Endothelial cell of umbilical vein (primary cell): ENCODE data around the gene INHA. TPM values are rescaled to one million over a fixed set of nuclear protein-coding genes. Genes with fewer than 3 reads are reported as not detected.
A peak's percentile ranks its signal among the peaks of the same experiment; 100 is the strongest.

Source experiments
- BruUV-seq: library from RNA; stranded (reverse); fragments of 400-500 nt; replicated peaks from 2 replicates; lab custom pipeline; 2021; lab: Mats Ljungman, UMichigan
- CTCF ChIA-PET: fragments of 300-600, 350-600 bp; sonication (Branson Sonifier 250); formaldehyde crosslinking; loops from one replicate; lab custom pipeline; 2021; ENCODE audit warnings: antibody characterized with exemption, inconsistent platforms; lab: Charles Lee
- POLR2A ChIA-PET: fragments of 300-600, 350-600 bp; sonication (Branson Sonifier 250); formaldehyde crosslinking; loops from one replicate; lab custom pipeline; 2021; ENCODE audit warnings: antibody characterized with exemption, inconsistent platforms; lab: Charles Lee
- DNase-seq: peaks from one replicate; pipeline ENCODE4 v3.0.0-alpha.2; 2011; ENCODE audit warnings: low read depth, low spot score
- FAIRE-seq: peaks from 2 replicates; lab custom pipeline; 2011; peaks lifted over from hg19 to GRCh38; lab: Jason Lieb, UNC
- H2AFZ ChIP-seq: 2 replicates; pipeline ENCODE4 v1.6.0; 2012; ENCODE audit warnings: low read depth, low read length, control low read depth, inconsistent platforms
- H3K27ac ChIP-seq: 2 replicates; pipeline ENCODE4 v1.5.1; 2011; ENCODE audit warnings: low read depth, mild to moderate bottlenecking, control low read depth, low read length, moderate library complexity; ENCODE audit not compliant: insufficient read depth
- H3K27me3 ChIP-seq, 2 experiments: 2 replicates each; pipeline versions ENCODE4 v1.6.0 to v1.6.1; 2011; ENCODE audit warnings: low read length in 2 of 2, mixed read lengths in 1 of 2; ENCODE audit not compliant: control insufficient read depth in 2 of 2, insufficient read depth in 2 of 2
- H3K36me3 ChIP-seq, 2 experiments: 2 replicates in 1 of 2; 3 replicates in 1 of 2; pipeline ENCODE4 v1.5.1; 2011; ENCODE audit warnings: low read length in 2 of 2, mild to moderate bottlenecking in 1 of 2, moderate library complexity in 1 of 2; ENCODE audit not compliant: control insufficient read depth in 2 of 2, insufficient read depth in 2 of 2; ENCODE audit errors: extremely low read depth in 1 of 2
- H3K4me1 ChIP-seq: 3 replicates; pipeline ENCODE4 v1.5.1; 2011; ENCODE audit warnings: mild to moderate bottlenecking, low read length; ENCODE audit not compliant: control insufficient read depth, insufficient read depth; ENCODE audit errors: extremely low read depth
- H3K4me2 ChIP-seq: 2 replicates; pipeline ENCODE4 v1.6.1; 2011; ENCODE audit warnings: low read length, control low read depth, mixed read lengths; ENCODE audit not compliant: insufficient read depth
- H3K4me3 ChIP-seq, 3 experiments: fragments of 200-600 bp in 1 of 3; sonication (generic), shearing (Covaris generic) in 1 of 3; replicated peaks in 1 of 3; 2 replicates each; pipeline ENCODE4 v1.5.1; 2011 to 2016; ENCODE audit warnings: control low read depth in 3 of 3, low read length in 3 of 3, mild to moderate bottlenecking in 2 of 3, inconsistent platforms in 1 of 3, low read depth in 1 of 3, moderate library complexity in 1 of 3; ENCODE audit not compliant: insufficient read depth in 1 of 3
- H3K79me2 ChIP-seq: 2 replicates; pipeline ENCODE4 v1.6.0; 2012; ENCODE audit warnings: low read length, inconsistent platforms; ENCODE audit not compliant: control insufficient read depth, insufficient read depth
- H3K9ac ChIP-seq: replicated peaks from 2 replicates; pipeline ENCODE3; 2011; ENCODE audit warnings: low read length, control low read depth; ENCODE audit not compliant: insufficient read depth; ENCODE audit errors: extremely low read depth
- H3K9me1 ChIP-seq: replicated peaks from 3 replicates; pipeline ENCODE4 v1.6.0; 2011; ENCODE audit warnings: mild to moderate bottlenecking, low read length; ENCODE audit not compliant: control insufficient read depth, insufficient read depth; ENCODE audit errors: extremely low read depth
- H3K9me3 ChIP-seq: replicated peaks from 2 replicates; pipeline ENCODE4 v1.5.1; 2012; ENCODE audit warnings: low read length, inconsistent platforms; ENCODE audit not compliant: control insufficient read depth, insufficient read depth
- H4K20me1 ChIP-seq: replicated peaks from 2 replicates; pipeline ENCODE3; 2011; ENCODE audit warnings: mild to moderate bottlenecking, low read length; ENCODE audit not compliant: control insufficient read depth, insufficient read depth; ENCODE audit errors: extremely low read depth
- EZH2 ChIP-seq: IDR thresholded peaks from 2 replicates; pipeline ENCODE4 v1.6.1; 2012; ENCODE audit warnings: borderline replicate concordance, low read depth, mild to moderate bottlenecking, moderate library complexity, low read length, inconsistent platforms; ENCODE audit not compliant: severe bottlenecking
- FOS ChIP-seq: IDR thresholded peaks from 2 replicates; pipeline ENCODE4 v1.6.1; 2011; ENCODE audit warnings: mild to moderate bottlenecking, low read length, moderate library complexity, borderline replicate concordance; ENCODE audit not compliant: insufficient read depth
- GATA2 ChIP-seq: IDR thresholded peaks from 2 replicates; pipeline ENCODE4 v1.7.0; 2011; ENCODE audit warnings: low read depth, mild to moderate bottlenecking, moderate library complexity, mixed read lengths, low read length; ENCODE audit not compliant: insufficient read length, insufficient read depth
- JUN ChIP-seq: IDR thresholded peaks from 2 replicates; pipeline ENCODE4 v1.6.1; 2011; ENCODE audit warnings: borderline replicate concordance, low read depth; ENCODE audit not compliant: insufficient read length, insufficient read depth
- MAX ChIP-seq: IDR thresholded peaks from 2 replicates; pipeline ENCODE4 v1.6.1; 2011; ENCODE audit not compliant: insufficient read depth, insufficient read length
- MYC ChIP-seq: IDR thresholded peaks from one replicate; pipeline ENCODE4 v1.6.1; 2011; ENCODE audit warnings: mild to moderate bottlenecking, low read depth, low read length
- POLR2A ChIP-seq: IDR thresholded peaks from 2 replicates; pipeline ENCODE4 v1.6.1; 2012; ENCODE audit warnings: low read depth, mild to moderate bottlenecking, control low read depth, low read length
- POLR2AphosphoS5 ChIP-seq: IDR thresholded peaks from 2 replicates; pipeline ENCODE4 v1.6.1; 2012; ENCODE audit warnings: low read depth, mild to moderate bottlenecking, control low read depth, low read length, moderate library complexity; ENCODE audit not compliant: insufficient read depth
- dilution Hi-C: fragments of 300-500 bp; cut with MboI; formaldehyde crosslinking; loops from one replicate; pipeline ENCODE4 v1.15.0; 2019; ENCODE audit warnings: low sequenced_read_pairs; ENCODE audit not compliant: extremely low pct_ligation_motif_present
- intact Hi-C: fragments of 100-400 bp; cut with micrococcal nuclease; formaldehyde crosslinking; loops from one replicate; pipeline ENCODE4 v1.10.0; 2022
- polyA plus RNA-seq, 4 experiments: library from polyadenylated mRNA; depleted of rRNA in 3 of 4; stranded (reverse) in 3 of 4; unstranded in 1 of 4; fragments of >200 nt; gene quantifications; 2 replicates each; pipeline versions ENCODE4 v1.2.1 to v1.2.3, GENCODE V29; 2011 to 2012; ENCODE audit warnings: missing spikeins in 1 of 4
- total RNA-seq: library from RNA; stranded (reverse); gene quantifications from 2 replicates; pipeline ENCODE4 v1.2.3, GENCODE V29; 2021
- TF ChIP-seq, protein P1 (sequence below), 2 donors: IDR thresholded peaks; 1 replicate in 1 of 2; 2 replicates in 1 of 2; pipeline ENCODE4 v1.5.1; 2011; ENCODE audit warnings: low read length in 2 of 2, mild to moderate bottlenecking in 2 of 2, moderate library complexity in 2 of 2, control low read depth in 1 of 2, inconsistent platforms in 1 of 2, low read depth in 1 of 2; ENCODE audit not compliant: insufficient read depth in 1 of 2; ENCODE audit errors: extremely low read depth in 1 of 2

Gene INHA
- total and polyA plus RNA-seq, 2 donors (not counting 3 experiments of a cell fraction or from before 2014, with no cell fraction given): 0.06 TPM; not detected in 1

DNA sequence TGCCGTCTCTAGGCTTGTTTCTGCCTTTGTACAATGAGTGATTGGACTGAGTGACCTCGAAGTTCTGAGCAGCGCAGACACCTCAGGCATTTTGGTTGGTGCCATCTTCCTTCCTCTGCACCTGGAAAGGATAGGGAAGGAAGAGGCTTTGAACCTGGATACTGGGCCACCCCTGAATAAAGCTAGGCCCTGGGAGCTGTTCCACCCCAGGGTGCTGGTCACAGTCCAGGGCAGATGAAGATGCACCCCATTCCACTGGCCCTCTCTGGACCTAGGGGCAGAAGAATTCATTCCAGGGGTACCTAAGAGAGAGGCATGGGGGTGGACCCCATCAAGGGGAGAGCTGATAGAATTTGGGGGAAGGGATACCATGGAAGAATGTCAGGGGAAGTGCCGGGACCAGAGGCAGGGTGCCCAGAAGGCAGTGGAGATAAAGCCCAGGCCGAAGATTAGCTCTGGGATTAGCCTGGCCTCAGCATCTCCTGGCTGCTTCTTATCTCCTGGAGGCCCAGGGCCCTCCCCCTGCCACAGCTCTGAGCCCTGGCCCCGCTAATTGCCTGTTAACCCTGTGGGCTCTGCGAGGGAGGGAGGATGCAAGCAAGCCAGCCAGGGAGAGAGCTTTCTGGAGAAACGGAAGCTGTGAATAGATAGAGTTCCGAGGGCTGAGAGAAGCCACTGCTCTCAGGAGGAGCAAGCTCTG, 46.4 kb upstream of the INHA start:
- intact Hi-C loops (no loop called here), dilution Hi-C loops (no loop called here)
- Histone ChIP-seq H3K4me1 (no peaks in the 10 kb centered on the region), H2AFZ (no peak overlapping the region), H3K9me1 (no peaks in the 10 kb centered on the region), H3K9ac (no peak overlapping the region), H3K36me3 (no peaks in the 10 kb centered on the region), H3K9me3 (no peaks in the 10 kb centered on the region), H3K4me3 (no peak overlapping the region), H3K27ac (no peak overlapping the region), H3K27me3 (peaks cover 68 to 72% of the 10 kb centered on the region in 2 experiments), H3K79me2 (no peaks in the 10 kb centered on the region), H4K20me1 (no peaks in the 10 kb centered on the region), H3K4me2 (no peak overlapping the region)
- POLR2A ChIA-PET: no interaction called here
- BruUV-seq: no TSS peak
- TF ChIP-seq POLR2AphosphoS5 (no peak), GATA2 (no peak), MAX (no peak), POLR2A (no peak), EZH2 (peak; percentile 21)
- no peak for DNase-seq
- no peak for FAIRE-seq
- CTCF ChIA-PET: interaction anchor here (0.9 to 12.6 kb wide), 7 partner anchors 8 to 123 kb away, joined by 4 to 731 read pairs (median 7); partner anchors contain the start of gene GMPPA

DNA sequence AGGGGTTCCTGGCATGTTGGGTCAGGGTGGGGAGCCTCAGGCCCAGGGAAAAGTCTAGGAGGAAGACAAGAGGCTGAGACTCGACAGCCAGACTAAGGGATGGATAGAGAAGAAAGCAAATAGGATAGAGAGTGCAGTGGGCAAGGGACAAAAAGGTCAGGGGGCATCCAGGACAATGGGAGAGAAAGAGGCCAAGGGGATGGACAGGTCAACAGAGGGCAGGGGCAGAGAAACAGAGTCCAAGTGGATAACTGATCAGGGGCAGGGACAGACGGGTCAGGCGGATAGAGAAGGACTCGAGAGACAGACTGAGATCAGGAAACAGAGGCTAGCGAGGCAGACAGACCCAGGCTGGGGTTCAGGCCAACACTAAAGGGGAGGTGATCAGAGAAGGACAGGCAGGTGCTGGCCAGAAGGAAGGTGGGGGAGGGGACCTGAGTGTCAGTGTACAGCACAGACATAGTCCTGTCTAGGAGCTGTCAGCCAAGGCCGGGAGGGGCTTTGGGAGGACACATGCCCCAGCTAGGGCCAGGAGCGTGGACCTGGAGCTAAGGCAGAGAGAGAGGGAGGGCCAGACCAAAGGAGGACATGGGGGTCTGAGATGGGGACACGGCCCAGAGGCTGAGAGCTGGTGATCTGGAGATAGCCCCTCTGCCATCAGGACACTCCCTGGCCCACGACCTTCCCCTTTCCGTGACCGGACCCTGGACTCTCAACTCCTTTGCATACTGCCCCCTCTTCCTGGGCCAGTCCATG, 45.6 kb upstream of the INHA start:
- no peak overlapping the region for H2AFZ ChIP-seq
- no peak overlapping the region for H3K4me3 ChIP-seq
- H3K9me1 ChIP-seq: no peaks in the 10 kb centered on the region
- POLR2A ChIA-PET: no interaction called here
- H4K20me1 ChIP-seq: no peaks in the 10 kb centered on the region
- H3K27ac ChIP-seq: no peak overlapping the region
- no peaks in the 10 kb centered on the region for H3K36me3 ChIP-seq
- H3K4me2 ChIP-seq: no peak overlapping the region
- H3K9me3 ChIP-seq: no peaks in the 10 kb centered on the region
- H3K9ac ChIP-seq: no peak overlapping the region
- no peaks in the 10 kb centered on the region for H3K4me1 ChIP-seq
- intact Hi-C loops (no loop called here), dilution Hi-C loops (no loop called here)
- no peak for DNase-seq
- no peaks in the 10 kb centered on the region for H3K79me2 ChIP-seq
- no peak for FAIRE-seq
- H3K27me3 ChIP-seq: peaks cover 67 to 69% of the 10 kb centered on the region in 2 experiments
- CTCF ChIA-PET: interaction anchor here (0.9 to 12.6 kb wide), 10 partner anchors 9 to 124 kb away, joined by 4 to 731 read pairs (median 8); partner anchors contain the start of gene GMPPA
- no peak for TF ChIP-seq GATA2
- no peak for TF ChIP-seq POLR2AphosphoS5
- no peak for TF ChIP-seq JUN
- no peak for TF ChIP-seq FOS
- TF ChIP-seq EZH2: no peak
- TF ChIP-seq POLR2A: no peak
- TF ChIP-seq, protein P1, sequence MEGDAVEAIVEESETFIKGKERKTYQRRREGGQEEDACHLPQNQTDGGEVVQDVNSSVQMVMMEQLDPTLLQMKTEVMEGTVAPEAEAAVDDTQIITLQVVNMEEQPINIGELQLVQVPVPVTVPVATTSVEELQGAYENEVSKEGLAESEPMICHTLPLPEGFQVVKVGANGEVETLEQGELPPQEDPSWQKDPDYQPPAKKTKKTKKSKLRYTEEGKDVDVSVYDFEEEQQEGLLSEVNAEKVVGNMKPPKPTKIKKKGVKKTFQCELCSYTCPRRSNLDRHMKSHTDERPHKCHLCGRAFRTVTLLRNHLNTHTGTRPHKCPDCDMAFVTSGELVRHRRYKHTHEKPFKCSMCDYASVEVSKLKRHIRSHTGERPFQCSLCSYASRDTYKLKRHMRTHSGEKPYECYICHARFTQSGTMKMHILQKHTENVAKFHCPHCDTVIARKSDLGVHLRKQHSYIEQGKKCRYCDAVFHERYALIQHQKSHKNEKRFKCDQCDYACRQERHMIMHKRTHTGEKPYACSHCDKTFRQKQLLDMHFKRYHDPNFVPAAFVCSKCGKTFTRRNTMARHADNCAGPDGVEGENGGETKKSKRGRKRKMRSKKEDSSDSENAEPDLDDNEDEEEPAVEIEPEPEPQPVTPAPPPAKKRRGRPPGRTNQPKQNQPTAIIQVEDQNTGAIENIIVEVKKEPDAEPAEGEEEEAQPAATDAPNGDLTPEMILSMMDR (IDR thresholded peaks at IDR 0.05; ENCODE audit: extremely low read depth in 1 of 2, insufficient read depth in 1 of 2, low read depth in 1 of 2, low read length in 2 of 2): no peak
- no peak for TF ChIP-seq MAX
- TF ChIP-seq MYC: no peak
- BruUV-seq: no TSS peak
